ENCODE data around the gene SAE1.

- TF ChIP-seq, protein P1, sequence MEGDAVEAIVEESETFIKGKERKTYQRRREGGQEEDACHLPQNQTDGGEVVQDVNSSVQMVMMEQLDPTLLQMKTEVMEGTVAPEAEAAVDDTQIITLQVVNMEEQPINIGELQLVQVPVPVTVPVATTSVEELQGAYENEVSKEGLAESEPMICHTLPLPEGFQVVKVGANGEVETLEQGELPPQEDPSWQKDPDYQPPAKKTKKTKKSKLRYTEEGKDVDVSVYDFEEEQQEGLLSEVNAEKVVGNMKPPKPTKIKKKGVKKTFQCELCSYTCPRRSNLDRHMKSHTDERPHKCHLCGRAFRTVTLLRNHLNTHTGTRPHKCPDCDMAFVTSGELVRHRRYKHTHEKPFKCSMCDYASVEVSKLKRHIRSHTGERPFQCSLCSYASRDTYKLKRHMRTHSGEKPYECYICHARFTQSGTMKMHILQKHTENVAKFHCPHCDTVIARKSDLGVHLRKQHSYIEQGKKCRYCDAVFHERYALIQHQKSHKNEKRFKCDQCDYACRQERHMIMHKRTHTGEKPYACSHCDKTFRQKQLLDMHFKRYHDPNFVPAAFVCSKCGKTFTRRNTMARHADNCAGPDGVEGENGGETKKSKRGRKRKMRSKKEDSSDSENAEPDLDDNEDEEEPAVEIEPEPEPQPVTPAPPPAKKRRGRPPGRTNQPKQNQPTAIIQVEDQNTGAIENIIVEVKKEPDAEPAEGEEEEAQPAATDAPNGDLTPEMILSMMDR (IDR thresholded peaks at IDR 0.05): no peak
- TF ChIP-seq REST (IDR thresholded peaks at IDR 0.05; ENCODE audit: insufficient read depth in 1 of 2, low read depth in 2 of 2, low read length in 1 of 2): no peak
- no peak for TF ChIP-seq POLR2AphosphoS5 (IDR thresholded peaks at IDR 0.05; ENCODE audit: low read depth, low read length)
These were observed 3.9 kb downstream of the SAE1 start for GRCh38 chr19:47134545-47134944.

Measured in Panc1 (cell line).